OCI-LY1 (cell line): Measurements from ENCODE around the gene YKT6.

Source experiments
- CTCF ChIP-seq: fragments of 200-600 bp; sonication (generic), shearing (Covaris generic); IDR thresholded peaks from 2 replicates; pipeline ENCODE4 v1.5.1; 2017; ENCODE audit warnings: mild to moderate bottlenecking, antibody characterized with exemption, low read length, moderate library complexity, mixed read lengths
- EZH2 ChIP-seq: fragments of 200-600 bp; sonication (generic), shearing (Covaris generic); IDR thresholded peaks from 2 replicates; pipeline ENCODE4 v1.8.0; 2017; ENCODE audit warnings: borderline replicate concordance, mixed run types, mild to moderate bottlenecking, antibody characterized with exemption, low read length, moderate library complexity, mixed read lengths

- TF ChIP-seq CTCF, result no peak
- no peak for TF ChIP-seq EZH2
Measured at GRCh38 chr7:44212581-44213184, 11.9 kb downstream of the YKT6 start.
